GM12892 (cell line): ENCODE measurements around the gene TTC19.

Experiments
- POLR2A ChIP-seq: IDR thresholded peaks from 2 replicates; pipeline ENCODE4 v1.6.1; 2011; ENCODE audit warnings: low read depth, low read length, control low read depth
- POLR2AphosphoS5 ChIP-seq: IDR thresholded peaks from 2 replicates; pipeline ENCODE4 v1.6.1; 2011; ENCODE audit warnings: low read depth, low read length, control low read depth
- TAF1 ChIP-seq: IDR thresholded peaks from 2 replicates; pipeline ENCODE4 v1.6.1; 2011; ENCODE audit warnings: low read depth, mild to moderate bottlenecking, control low read depth, low read length, borderline replicate concordance

DNA sequence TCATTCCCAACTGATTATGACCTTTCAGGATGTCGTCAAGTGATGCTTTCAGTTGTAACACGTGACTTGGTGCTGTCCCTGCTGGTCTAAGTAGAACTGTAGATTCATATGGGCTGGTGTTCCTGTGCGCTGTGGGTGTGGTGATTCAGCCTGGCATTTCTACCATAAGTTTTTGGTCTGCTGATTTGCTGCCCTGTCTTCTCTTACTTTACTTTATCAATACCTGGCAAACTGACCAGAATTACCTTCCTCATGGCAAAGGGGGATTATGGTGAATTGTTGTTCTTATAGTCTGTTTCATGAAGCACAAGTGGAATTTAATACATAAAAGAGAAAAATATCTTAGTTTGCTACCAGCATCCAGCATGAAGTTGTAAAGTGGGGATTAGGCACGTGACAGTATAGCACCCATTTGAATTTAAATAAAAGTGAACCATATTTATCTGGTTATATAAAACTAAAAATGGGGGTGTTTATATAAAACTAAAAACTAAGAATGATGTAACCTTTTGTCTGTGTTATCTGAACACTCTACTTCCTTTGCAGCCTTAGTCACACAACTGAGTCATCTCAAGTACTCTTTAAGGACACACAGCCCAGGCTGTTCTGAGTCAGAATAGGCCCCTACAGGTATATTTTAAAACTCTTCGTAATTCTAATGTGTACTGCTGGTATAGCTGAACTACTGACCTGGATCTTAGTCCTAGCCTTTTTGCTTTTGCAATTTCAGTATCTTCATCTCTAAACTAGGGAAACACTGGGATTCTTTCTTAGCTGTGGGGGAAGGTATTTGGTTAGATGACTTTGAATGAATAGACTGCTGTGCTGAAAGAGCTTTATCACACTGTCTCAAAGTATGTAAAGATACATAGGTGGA is 28.3 kb downstream of the TTC19 start:
- no peak for TF ChIP-seq TAF1
- TF ChIP-seq POLR2A: no peak
- peak; percentile 56; the same call in 1 of the 2 replicates for TF ChIP-seq POLR2AphosphoS5
